HepG2 (cell line): ENCODE results near the gene ATG2B. TPM values are rescaled to one million over a fixed set of nuclear protein-coding genes. Genes with fewer than 3 reads are reported as not detected.

Experiments
- ATAC-seq: fragments of 200-7000 bp; cut with Tn5 transposase; 3 replicates; pipeline ENCODE4 v1.9.1; 2020; ENCODE audit warnings: mild to moderate bottlenecking, moderate library complexity
- BruUV-seq: library from RNA; stranded (reverse); fragments of 400-500 nt; replicated peaks from 2 replicates; lab custom pipeline; 2021; lab: Mats Ljungman, UMichigan
- CTCF ChIA-PET: fragments of 300-600 bp; formaldehyde crosslinking; extraction: SDS; loops from one replicate; lab custom pipeline; 2021; ENCODE audit warnings: low total read pairs, inconsistent platforms, low intra/inter-chr PET ratio; lab: Yijun Ruan, JAX
- POLR2A ChIA-PET: fragments of 350-600 bp; sonication (Branson Sonifier 250); formaldehyde crosslinking; loops from one replicate; lab custom pipeline; 2020; ENCODE audit warnings: antibody characterized with exemption, inconsistent platforms; lab: Yijun Ruan, JAX
- DNase-seq: peaks from one replicate; pipeline ENCODE4 v3.0.0-alpha.2; 2015; ENCODE audit warnings: low spot score
- FAIRE-seq: peaks from 3 replicates; lab custom pipeline; 2011; peaks lifted over from hg19 to GRCh38; lab: Jason Lieb, UNC
- H2AFZ ChIP-seq: one replicate; pipeline ENCODE4 v1.6.1; 2011; ENCODE audit warnings: low read length, inconsistent platforms
- H3K27ac ChIP-seq: fragments of 300-600 bp; 3 replicates; pipeline ENCODE4 v1.8.0; 2011; ENCODE audit warnings: mixed run types, mild to moderate bottlenecking, mixed read lengths, low read length, inconsistent platforms; ENCODE audit not compliant: insufficient read depth; ENCODE audit errors: extremely low read length
- H3K27me3 ChIP-seq, 2 experiments: fragments of 200-600 bp in 1 of 2; 2 replicates in 1 of 2; 3 replicates in 1 of 2; pipeline versions ENCODE4 v1.6.0 to v1.8.0; 2011; ENCODE audit warnings: low read length in 2 of 2, mild to moderate bottlenecking in 2 of 2, moderate library complexity in 2 of 2, inconsistent platforms in 1 of 2; ENCODE audit not compliant: insufficient read depth in 2 of 2, control insufficient read depth in 1 of 2
- H3K36me3 ChIP-seq, 2 experiments: fragments of 200-600 bp in 1 of 2; replicated peaks in 1 of 2; 2 replicates in 1 of 2; 3 replicates in 1 of 2; pipeline versions ENCODE4 v1.5.1 to v1.8.0; 2011; ENCODE audit warnings: low read length in 2 of 2, inconsistent platforms in 1 of 2; ENCODE audit not compliant: insufficient read depth in 2 of 2, control insufficient read depth in 1 of 2
- H3K4me1 ChIP-seq: 2 replicates; pipeline ENCODE4 v1.5.1; 2012; ENCODE audit warnings: low read length, inconsistent platforms; ENCODE audit not compliant: insufficient read depth
- H3K4me2 ChIP-seq: 2 replicates; pipeline ENCODE4 v1.6.0; 2011; ENCODE audit warnings: low read depth, low read length, inconsistent platforms
- H3K4me3 ChIP-seq, 3 experiments: fragments of 200-600 bp in 1 of 3; sonication (generic), shearing (Covaris generic) in 1 of 3; replicated peaks in 1 of 3; 2 replicates each; pipeline ENCODE4 v1.5.1; 2011 to 2016; ENCODE audit warnings: low read length in 3 of 3, inconsistent platforms in 2 of 3, low read depth in 2 of 3, mild to moderate bottlenecking in 2 of 3, control low read depth in 1 of 3, mixed read lengths in 1 of 3; ENCODE audit not compliant: insufficient read depth in 1 of 3
- H3K79me2 ChIP-seq: one replicate; pipeline ENCODE4 v1.6.1; 2011; ENCODE audit warnings: low read length, inconsistent platforms; ENCODE audit not compliant: insufficient read depth
- H3K9ac ChIP-seq: 2 replicates; pipeline ENCODE4 v1.6.0; 2011; ENCODE audit warnings: mild to moderate bottlenecking, low read depth, low read length, inconsistent platforms; ENCODE audit not compliant: insufficient read depth
- H3K9me3 ChIP-seq: 2 replicates; pipeline ENCODE4 v1.5.1; 2012; ENCODE audit warnings: mild to moderate bottlenecking, low read length
- H4K20me1 ChIP-seq: 2 replicates; pipeline ENCODE4 v1.6.0; 2011; ENCODE audit warnings: inconsistent platforms, mild to moderate bottlenecking, low read length, moderate library complexity; ENCODE audit not compliant: insufficient read depth
- ADNP ChIP-seq: sonication (generic); formaldehyde crosslinking; IDR thresholded peaks from 2 replicates; pipeline ENCODE4 v1.4.0; 2020; ENCODE audit warnings: missing genetic modification reagents
- ARNT ChIP-seq: fragments of 450-650 bp; IDR thresholded peaks from 2 replicates; pipeline ENCODE4 v1.6.1; 2017
- ARNTL ChIP-seq: sonication (generic); formaldehyde crosslinking; IDR thresholded peaks from 2 replicates; pipeline ENCODE4 v1.4.0; 2020; ENCODE audit warnings: mild to moderate bottlenecking, missing genetic modification reagents
- HMG20A ChIP-seq: IDR thresholded peaks from 2 replicates; pipeline ENCODE4 v1.6.1; 2016; ENCODE audit warnings: borderline replicate concordance
- HOXA7 ChIP-seq: sonication (generic); formaldehyde crosslinking; IDR thresholded peaks from 2 replicates; pipeline ENCODE4 v1.8.1; 2022; ENCODE audit warnings: mild to moderate bottlenecking, missing genetic modification reagents, moderate library complexity
- ZNF501 ChIP-seq: sonication (generic); formaldehyde crosslinking; IDR thresholded peaks from 2 replicates; pipeline ENCODE4 v1.5.1; 2020; ENCODE audit warnings: mild to moderate bottlenecking, moderate library complexity, missing genetic modification reagents
- ZNF816 ChIP-seq: sonication (generic); formaldehyde crosslinking; IDR thresholded peaks from 2 replicates; pipeline ENCODE4 v1.8.0; 2022; ENCODE audit warnings: missing genetic modification reagents, mild to moderate bottlenecking, borderline replicate concordance
- WGBS: methylation state at CpG from one replicate; pipeline ENCODE4 v1.1.6; 2017; ENCODE audit warnings: low lambda C conversion rate; 5-methylcytosine and 5-hydroxymethylcytosine counted together
- in situ Hi-C: cut with HindIII; loops from 2 replicates; pipeline ENCODE4 v1.10.0; 2017; ENCODE audit warnings: low pct_unique_long_range_greater_than_20kb; ENCODE audit not compliant: extremely low pct_ligation_motif_present
- intact Hi-C: fragments of 100-400 bp; cut with micrococcal nuclease; formaldehyde crosslinking; loops from one replicate; pipeline ENCODE4 v1.10.0; 2022; ENCODE audit not compliant: unreplicated experiment
- polyA plus RNA-seq, 8 experiments: library from polyadenylated mRNA; depleted of rRNA in 3 of 8; stranded (reverse) in 7 of 8; unstranded in 1 of 8; fragments of >200 nt; fragmentation: Illumina TruSeq in 4 of 8; extraction: Trizol in 4 of 8; gene quantifications; 2 replicates each; pipeline versions ENCODE4 v1.2.1 to v1.2.3, GENCODE V29; 2011 to 2016; ENCODE audit warnings: low read depth in 4 of 8, missing spikeins in 1 of 8, mixed read lengths in 1 of 8; ENCODE audit not compliant: insufficient read depth in 1 of 8
- total RNA-seq, 5 experiments: library from RNA; depleted of rRNA; stranded (reverse); fragments of >200 nt; fragmentation: Illumina TruSeq; extraction: Trizol; gene quantifications; 2 replicates each; pipeline ENCODE4 v1.2.3, GENCODE V29; 2016; ENCODE audit warnings: low read depth in 1 of 5
- TF ChIP-seq, protein P1 (sequence below), 2 experiments: sonication (generic) in 1 of 2; formaldehyde crosslinking in 1 of 2; IDR thresholded peaks; 2 replicates each; pipeline versions ENCODE4 v1.4.0 to v1.6.1; 2018 to 2020; ENCODE audit warnings: missing genetic modification reagents in 2 of 2, borderline replicate concordance in 1 of 2, low read depth in 1 of 2, mild to moderate bottlenecking in 1 of 2, missing biosample characterization in 1 of 2
- TF ChIP-seq, protein P2 (sequence below): sonication (generic); formaldehyde crosslinking; IDR thresholded peaks from 2 replicates; pipeline ENCODE4 v1.5.1; 2020; ENCODE audit warnings: missing genetic modification reagents, mild to moderate bottlenecking, borderline replicate concordance
- TF ChIP-seq, protein P3 (sequence below): sonication (generic); formaldehyde crosslinking; IDR thresholded peaks from 2 replicates; pipeline ENCODE4 v1.8.1; 2023; ENCODE audit warnings: mild to moderate bottlenecking, missing genetic modification reagents

Gene ATG2B
- total and polyA plus RNA-seq, 2 of the 13 experiments (the other 11 are each of a cell fraction or from before 2014, with no cell fraction given) = 7.4 to 7.5 TPM

DNA sequence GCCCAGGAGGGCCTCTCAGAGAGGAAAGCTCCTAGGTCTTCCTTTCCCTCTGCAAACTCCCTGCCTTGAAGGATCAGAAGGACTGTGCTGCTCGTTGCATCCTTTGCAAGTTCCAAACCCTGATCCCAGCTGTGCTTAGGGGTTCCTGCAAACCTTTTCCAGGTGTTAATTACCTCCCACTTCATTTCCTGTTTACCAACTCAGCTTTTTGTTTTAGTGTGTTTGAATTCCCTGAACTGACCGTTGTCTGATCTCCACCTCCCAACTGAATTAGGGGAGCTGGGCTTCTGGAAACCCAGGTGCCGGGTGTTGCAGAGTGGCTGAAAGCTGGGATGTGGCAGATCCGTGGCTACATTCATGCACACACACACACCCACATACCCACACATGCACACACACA lies 127.7 kb downstream of the ATG2B start:
- H3K4me2 ChIP-seq = no peak overlapping the region
- no peaks in the 10 kb centered on the region for H3K36me3 ChIP-seq
- H3K9me3 ChIP-seq = no peaks in the 10 kb centered on the region
- ATAC-seq = no peak
- ChIA-PET CTCF (no interaction called here), POLR2A (no interaction called here)
- no peak overlapping the region for H3K9ac ChIP-seq
- H3K27ac ChIP-seq = no peak overlapping the region
- in situ Hi-C loops = no loop called here
- intact Hi-C loops = no loop called here
- TF ChIP-seq ARNTL (CRISPR knock-in tag) = no peak
- TF ChIP-seq, protein P1, sequence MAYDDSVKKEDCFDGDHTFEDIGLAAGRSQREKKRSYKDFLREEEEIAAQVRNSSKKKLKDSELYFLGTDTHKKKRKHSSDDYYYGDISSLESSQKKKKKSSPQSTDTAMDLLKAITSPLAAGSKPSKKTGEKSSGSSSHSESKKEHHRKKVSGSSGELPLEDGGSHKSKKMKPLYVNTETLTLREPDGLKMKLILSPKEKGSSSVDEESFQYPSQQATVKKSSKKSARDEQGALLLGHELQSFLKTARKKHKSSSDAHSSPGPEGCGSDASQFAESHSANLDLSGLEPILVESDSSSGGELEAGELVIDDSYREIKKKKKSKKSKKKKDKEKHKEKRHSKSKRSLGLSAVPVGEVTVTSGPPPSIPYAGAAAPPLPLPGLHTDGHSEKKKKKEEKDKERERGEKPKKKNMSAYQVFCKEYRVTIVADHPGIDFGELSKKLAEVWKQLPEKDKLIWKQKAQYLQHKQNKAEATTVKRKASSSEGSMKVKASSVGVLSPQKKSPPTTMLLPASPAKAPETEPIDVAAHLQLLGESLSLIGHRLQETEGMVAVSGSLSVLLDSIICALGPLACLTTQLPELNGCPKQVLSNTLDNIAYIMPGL (CRISPR knock-in tag; IDR thresholded peaks at IDR 0.05; ENCODE audit: borderline replicate concordance in 1 of 2, low read depth in 1 of 2) = no peak
- no peak for TF ChIP-seq ADNP
- TF ChIP-seq ZNF501 (CRISPR knock-in tag) = no peak
- no peak for TF ChIP-seq HMG20A (CRISPR knock-in tag)
- no peak overlapping the region for H2AFZ ChIP-seq
- H3K27me3 ChIP-seq = peaks cover 0 to 14% of the 10 kb centered on the region in 2 experiments; a peak in 2 of 5 replicates
- H3K4me1 ChIP-seq = no peaks in the 10 kb centered on the region
- BruUV-seq = no TSS peak
- no peak for DNase-seq
- no peaks in the 10 kb centered on the region for H3K79me2 ChIP-seq
- H3K4me3 ChIP-seq = no peak overlapping the region
- H4K20me1 ChIP-seq = no peaks in the 10 kb centered on the region
- FAIRE-seq = no peak
- 18% methylated on average over 4 of the region's 4 CpGs for WGBS

GRCh38 chr14:96233661-96234060 lies 129.5 kb downstream of the ATG2B start:
- 80% methylated on average over 2 of the region's 3 CpGs for WGBS
- TF ChIP-seq, protein P2, sequence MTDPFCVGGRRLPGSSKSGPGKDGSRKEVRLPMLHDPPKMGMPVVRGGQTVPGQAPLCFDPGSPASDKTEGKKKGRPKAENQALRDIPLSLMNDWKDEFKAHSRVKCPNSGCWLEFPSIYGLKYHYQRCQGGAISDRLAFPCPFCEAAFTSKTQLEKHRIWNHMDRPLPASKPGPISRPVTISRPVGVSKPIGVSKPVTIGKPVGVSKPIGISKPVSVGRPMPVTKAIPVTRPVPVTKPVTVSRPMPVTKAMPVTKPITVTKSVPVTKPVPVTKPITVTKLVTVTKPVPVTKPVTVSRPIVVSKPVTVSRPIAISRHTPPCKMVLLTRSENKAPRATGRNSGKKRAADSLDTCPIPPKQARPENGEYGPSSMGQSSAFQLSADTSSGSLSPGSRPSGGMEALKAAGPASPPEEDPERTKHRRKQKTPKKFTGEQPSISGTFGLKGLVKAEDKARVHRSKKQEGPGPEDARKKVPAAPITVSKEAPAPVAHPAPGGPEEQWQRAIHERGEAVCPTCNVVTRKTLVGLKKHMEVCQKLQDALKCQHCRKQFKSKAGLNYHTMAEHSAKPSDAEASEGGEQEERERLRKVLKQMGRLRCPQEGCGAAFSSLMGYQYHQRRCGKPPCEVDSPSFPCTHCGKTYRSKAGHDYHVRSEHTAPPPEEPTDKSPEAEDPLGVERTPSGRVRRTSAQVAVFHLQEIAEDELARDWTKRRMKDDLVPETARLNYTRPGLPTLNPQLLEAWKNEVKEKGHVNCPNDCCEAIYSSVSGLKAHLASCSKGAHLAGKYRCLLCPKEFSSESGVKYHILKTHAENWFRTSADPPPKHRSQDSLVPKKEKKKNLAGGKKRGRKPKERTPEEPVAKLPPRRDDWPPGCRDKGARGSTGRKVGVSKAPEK (CRISPR knock-in tag) = no peak
- TF ChIP-seq ZNF816 (CRISPR knock-in tag) (no peak), ARNT (no peak), HOXA7 (CRISPR knock-in tag) (no peak)
- TF ChIP-seq, protein P3, sequence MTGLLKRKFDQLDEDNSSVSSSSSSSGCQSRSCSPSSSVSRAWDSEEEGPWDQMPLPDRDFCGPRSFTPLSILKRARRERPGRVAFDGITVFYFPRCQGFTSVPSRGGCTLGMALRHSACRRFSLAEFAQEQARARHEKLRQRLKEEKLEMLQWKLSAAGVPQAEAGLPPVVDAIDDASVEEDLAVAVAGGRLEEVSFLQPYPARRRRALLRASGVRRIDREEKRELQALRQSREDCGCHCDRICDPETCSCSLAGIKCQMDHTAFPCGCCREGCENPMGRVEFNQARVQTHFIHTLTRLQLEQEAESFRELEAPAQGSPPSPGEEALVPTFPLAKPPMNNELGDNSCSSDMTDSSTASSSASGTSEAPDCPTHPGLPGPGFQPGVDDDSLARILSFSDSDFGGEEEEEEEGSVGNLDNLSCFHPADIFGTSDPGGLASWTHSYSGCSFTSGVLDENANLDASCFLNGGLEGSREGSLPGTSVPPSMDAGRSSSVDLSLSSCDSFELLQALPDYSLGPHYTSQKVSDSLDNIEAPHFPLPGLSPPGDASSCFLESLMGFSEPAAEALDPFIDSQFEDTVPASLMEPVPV = no peak
- Histone ChIP-seq H3K9ac (no peak overlapping the region), H2AFZ (no peak overlapping the region), H3K4me2 (no peak overlapping the region), H3K27ac (no peak overlapping the region), H3K4me1 (no peaks in the 10 kb centered on the region), H3K27me3 (peaks cover 0 to 14% of the 10 kb centered on the region in 2 experiments; a peak in 2 of 5 replicates), H3K36me3 (no peaks in the 10 kb centered on the region), H3K79me2 (no peaks in the 10 kb centered on the region), H3K4me3 (no peak overlapping the region), H3K9me3 (no peaks in the 10 kb centered on the region), H4K20me1 (no peaks in the 10 kb centered on the region)
- intact Hi-C loops = no loop called here
- ATAC-seq (no peak), FAIRE-seq (no peak), DNase-seq (no peak)
- ChIA-PET POLR2A (no interaction called here), CTCF (no interaction called here)
- BruUV-seq = no TSS peak
- in situ Hi-C loops = no loop called here
